ENCODE results near the gene TBL1XR1.

Gene TBL1XR1

GRCh38 chr3:176987901-176988650 lies 209.2 kb downstream of the TBL1XR1 start:
- Histone ChIP-seq H3K27ac (replicated peaks; ENCODE audit: low read length) (no peak overlapping the region), H2AK5ac (ENCODE audit: low read depth, low read length) (no peak overlapping the region), H3K4me2 (ENCODE audit: insufficient read depth, low read length, poor library complexity, severe bottlenecking) (no peak overlapping the region), H3K14ac (ENCODE audit: low read length) (no peak overlapping the region), H3K4me3 (ENCODE audit: low read length in 2 of 2) (no peak overlapping the region), H3K23ac (ENCODE audit: low read depth, low read length, poor library complexity) (no peak overlapping the region), H3K79me1 (ENCODE audit: low read depth, low read length) (no peaks in the 10 kb centered on the region), H3K4ac (ENCODE audit: low read length) (no peak overlapping the region), H3K4me1 (ENCODE audit: control insufficient read depth in 2 of 2, insufficient read depth in 1 of 2, low read depth in 1 of 2, low read length in 2 of 2) (no peaks in the 10 kb centered on the region), H4K8ac (ENCODE audit: low read depth, low read length) (no peak overlapping the region), H2BK15ac (ENCODE audit: low read length) (no peak overlapping the region), H3K36me3 (replicated peaks in 1 of 2; ENCODE audit: control insufficient read depth in 2 of 2, insufficient read depth in 2 of 2, low read length in 2 of 2) (no peaks in the 10 kb centered on the region), H3K9me3 (replicated peaks in 1 of 2; ENCODE audit: control insufficient read depth in 2 of 2, insufficient read depth in 1 of 2, low read depth in 1 of 2, low read length in 2 of 2) (peaks cover 4 to 5% of the 10 kb centered on the region in 2 donors), H3K27me3 (ENCODE audit: control insufficient read depth in 3 of 3, insufficient read depth in 3 of 3, low read depth in 1 of 3, low read length in 3 of 3) (no peaks in the 10 kb centered on the region), H2BK12ac (ENCODE audit: low read length) (no peak overlapping the region), H4K91ac (ENCODE audit: low read depth, low read length, poor library complexity) (no peak overlapping the region), H2BK120ac (ENCODE audit: low read depth, low read length) (no peak overlapping the region), H3K9ac (ENCODE audit: low read depth, low read length, poor library complexity) (no peak overlapping the region), H2BK5ac (ENCODE audit: low read length) (no peak overlapping the region), H2AFZ (ENCODE audit: low read length) (no peak overlapping the region), H3K18ac (ENCODE audit: low read length) (no peak overlapping the region)
- no CpG with 5 or more reads among the region's 8 CpGs for WGBS, 2 donors (ENCODE audit: extremely low coverage in 2 of 2, insufficient read length in 2 of 2, insufficient replicate concordance in 1 of 2)
- no peak for DNase-seq (ENCODE audit: low spot score)

GRCh38 chr3:176978441-176978840 lies 218.8 kb downstream of the TBL1XR1 start:
- Histone ChIP-seq H3K4me2 (ENCODE audit: insufficient read depth, low read length, poor library complexity, severe bottlenecking) (no peak overlapping the region), H2BK12ac (ENCODE audit: low read length) (no peak overlapping the region), H3K27me3 (ENCODE audit: control insufficient read depth in 3 of 3, insufficient read depth in 3 of 3, low read depth in 1 of 3, low read length in 3 of 3) (no peaks in the 10 kb centered on the region), H3K4me3 (ENCODE audit: low read length in 2 of 2) (no peak overlapping the region), H3K4me1 (ENCODE audit: control insufficient read depth in 2 of 2, insufficient read depth in 1 of 2, low read depth in 1 of 2, low read length in 2 of 2) (no peaks in the 10 kb centered on the region), H3K9me3 (replicated peaks in 1 of 2; ENCODE audit: control insufficient read depth in 2 of 2, insufficient read depth in 1 of 2, low read depth in 1 of 2, low read length in 2 of 2) (peaks cover 0 to 1% of the 10 kb centered on the region in 2 donors), H2AK5ac (ENCODE audit: low read depth, low read length) (no peak overlapping the region), H3K14ac (ENCODE audit: low read length) (no peak overlapping the region), H2BK15ac (ENCODE audit: low read length) (no peak overlapping the region), H3K18ac (ENCODE audit: low read length) (no peak overlapping the region), H4K91ac (ENCODE audit: low read depth, low read length, poor library complexity) (no peak overlapping the region), H3K79me1 (ENCODE audit: low read depth, low read length) (no peaks in the 10 kb centered on the region), H3K36me3 (replicated peaks in 1 of 2; ENCODE audit: control insufficient read depth in 2 of 2, insufficient read depth in 2 of 2, low read length in 2 of 2) (no peaks in the 10 kb centered on the region), H4K8ac (ENCODE audit: low read depth, low read length) (no peak overlapping the region), H2BK120ac (ENCODE audit: low read depth, low read length) (no peak overlapping the region), H3K23ac (ENCODE audit: low read depth, low read length, poor library complexity) (no peak overlapping the region), H3K9ac (ENCODE audit: low read depth, low read length, poor library complexity) (no peak overlapping the region), H2BK5ac (ENCODE audit: low read length) (no peak overlapping the region), H2AFZ (ENCODE audit: low read length) (no peak overlapping the region), H3K4ac (ENCODE audit: low read length) (no peak overlapping the region), H3K27ac (replicated peaks; ENCODE audit: low read length) (no peak overlapping the region)
- DNase-seq (ENCODE audit: low spot score): no peak
- no CpG with 5 or more reads among the region's 3 CpGs for WGBS, 2 donors (ENCODE audit: extremely low coverage in 2 of 2, insufficient read length in 2 of 2, insufficient replicate concordance in 1 of 2)

- no peak overlapping the region for H2BK5ac ChIP-seq (ENCODE audit: low read length)
- no peak overlapping the region for H2BK12ac ChIP-seq (ENCODE audit: low read length)
- no peaks in the 10 kb centered on the region for H3K27me3 ChIP-seq (ENCODE audit: control insufficient read depth in 3 of 3, insufficient read depth in 3 of 3, low read depth in 1 of 3, low read length in 3 of 3)
- H2AK5ac ChIP-seq (ENCODE audit: low read depth, low read length): no peak overlapping the region
- no peak for DNase-seq (ENCODE audit: low spot score)
- H4K8ac ChIP-seq (ENCODE audit: low read depth, low read length): no peak overlapping the region
- H4K91ac ChIP-seq (ENCODE audit: low read depth, low read length, poor library complexity): no peak overlapping the region
- no peak overlapping the region for H3K9ac ChIP-seq (ENCODE audit: low read depth, low read length, poor library complexity)
- no peaks in the 10 kb centered on the region for H3K9me3 ChIP-seq (replicated peaks in 1 of 2; ENCODE audit: control insufficient read depth in 2 of 2, insufficient read depth in 1 of 2, low read depth in 1 of 2, low read length in 2 of 2)
- H3K4ac ChIP-seq (ENCODE audit: low read length): no peak overlapping the region
- H2BK120ac ChIP-seq (ENCODE audit: low read depth, low read length): no peak overlapping the region
- H3K4me1 ChIP-seq (ENCODE audit: control insufficient read depth in 2 of 2, insufficient read depth in 1 of 2, low read depth in 1 of 2, low read length in 2 of 2): no peaks in the 10 kb centered on the region
- H3K14ac ChIP-seq (ENCODE audit: low read length): no peak overlapping the region
- H2AFZ ChIP-seq (ENCODE audit: low read length): no peak overlapping the region
- no peaks in the 10 kb centered on the region for H3K36me3 ChIP-seq (replicated peaks in 1 of 2; ENCODE audit: control insufficient read depth in 2 of 2, insufficient read depth in 2 of 2, low read length in 2 of 2)
- H3K23ac ChIP-seq (ENCODE audit: low read depth, low read length, poor library complexity): no peak overlapping the region
- H2BK15ac ChIP-seq (ENCODE audit: low read length): no peak overlapping the region
- WGBS, 2 donors (ENCODE audit: extremely low coverage in 2 of 2, insufficient read length in 2 of 2, insufficient replicate concordance in 1 of 2): no CpG with 5 or more reads among the region's 2 CpGs
- H3K4me2 ChIP-seq (ENCODE audit: insufficient read depth, low read length, poor library complexity, severe bottlenecking): no peak overlapping the region
- no peaks in the 10 kb centered on the region for H3K79me1 ChIP-seq (ENCODE audit: low read depth, low read length)
- no peak overlapping the region for H3K18ac ChIP-seq (ENCODE audit: low read length)
- H3K4me3 ChIP-seq (ENCODE audit: low read length in 2 of 2): no peak overlapping the region
- H3K27ac ChIP-seq (replicated peaks; ENCODE audit: low read length): no peak overlapping the region
Measured at GRCh38 chr3:176977331-176977730, 220.0 kb downstream of the TBL1XR1 start.

GRCh38 chr3:176976586-176976985 lies 220.7 kb downstream of the TBL1XR1 start:
- H4K8ac ChIP-seq (ENCODE audit: low read depth, low read length): no peak overlapping the region
- no peak for DNase-seq (ENCODE audit: low spot score)
- no peak overlapping the region for H3K23ac ChIP-seq (ENCODE audit: low read depth, low read length, poor library complexity)
- no peaks in the 10 kb centered on the region for H3K4me1 ChIP-seq (ENCODE audit: control insufficient read depth in 2 of 2, insufficient read depth in 1 of 2, low read depth in 1 of 2, low read length in 2 of 2)
- H2AFZ ChIP-seq (ENCODE audit: low read length): no peak overlapping the region
- H3K4me3 ChIP-seq (ENCODE audit: low read length in 2 of 2): no peak overlapping the region
- H4K91ac ChIP-seq (ENCODE audit: low read depth, low read length, poor library complexity): no peak overlapping the region
- H2BK5ac ChIP-seq (ENCODE audit: low read length): no peak overlapping the region
- H3K9ac ChIP-seq (ENCODE audit: low read depth, low read length, poor library complexity): no peak overlapping the region
- H2BK15ac ChIP-seq (ENCODE audit: low read length): no peak overlapping the region
- H3K14ac ChIP-seq (ENCODE audit: low read length): no peak overlapping the region
- H2AK5ac ChIP-seq (ENCODE audit: low read depth, low read length): no peak overlapping the region
- no CpG with 5 or more reads among the region's 10 CpGs for WGBS, 2 donors (ENCODE audit: extremely low coverage in 2 of 2, insufficient read length in 2 of 2, insufficient replicate concordance in 1 of 2)
- no peak overlapping the region for H3K4me2 ChIP-seq (ENCODE audit: insufficient read depth, low read length, poor library complexity, severe bottlenecking)
- no peak overlapping the region for H3K18ac ChIP-seq (ENCODE audit: low read length)
- H3K79me1 ChIP-seq (ENCODE audit: low read depth, low read length): no peaks in the 10 kb centered on the region
- H2BK12ac ChIP-seq (ENCODE audit: low read length): no peak overlapping the region
- no peak overlapping the region for H2BK120ac ChIP-seq (ENCODE audit: low read depth, low read length)
- no peaks in the 10 kb centered on the region for H3K27me3 ChIP-seq (ENCODE audit: control insufficient read depth in 3 of 3, insufficient read depth in 3 of 3, low read depth in 1 of 3, low read length in 3 of 3)
- H3K27ac ChIP-seq (replicated peaks; ENCODE audit: low read length): no peak overlapping the region
- H3K4ac ChIP-seq (ENCODE audit: low read length): no peak overlapping the region
- no peaks in the 10 kb centered on the region for H3K36me3 ChIP-seq (replicated peaks in 1 of 2; ENCODE audit: control insufficient read depth in 2 of 2, insufficient read depth in 2 of 2, low read length in 2 of 2)
- no peaks in the 10 kb centered on the region for H3K9me3 ChIP-seq (replicated peaks in 1 of 2; ENCODE audit: control insufficient read depth in 2 of 2, insufficient read depth in 1 of 2, low read depth in 1 of 2, low read length in 2 of 2)

All from neuronal stem cell (in vitro differentiated cells).